T-cell (primary cell): ENCODE results near the gene FHL1. TPM values are rescaled to one million over a fixed set of nuclear protein-coding genes. Genes with fewer than 3 reads are reported as not detected.

ENCODE experiments used
- ATAC-seq, 4 experiments: fragments of 200-7000 bp in 3 of 4; fragments of 150-1000 bp in 1 of 4; cut with Tn5 transposase; replicated peaks in 1 of 4; 1 replicate in 3 of 4; 2 replicates in 1 of 4; pipeline ENCODE4 v1.10.0; 2021; ENCODE audit warnings: moderate library complexity in 3 of 4, mild to moderate bottlenecking in 2 of 4, moderate number of reproducible peaks in 1 of 4
- CTCF ChIA-PET, 2 donors: fragments of 300-600 bp; sonication (Branson Sonifier 250); formaldehyde crosslinking; loops; one replicate each; lab custom pipeline; 2022; ENCODE audit warnings: antibody characterized with exemption in 2 of 2; lab: Charles Lee
- POLR2A ChIA-PET, 2 donors: fragments of 300-600 bp; sonication (Branson Sonifier 250); formaldehyde crosslinking; loops; one replicate each; lab custom pipeline; 2022; ENCODE audit warnings: antibody characterized with exemption in 2 of 2; lab: Charles Lee
- DNase-seq, 35 experiments: peaks; one replicate each; pipeline versions ENCODE4 v3.0.0 to v3.0.0-alpha.2; 2013 to 2023
- H3K27ac ChIP-seq: one replicate; pipeline ENCODE4 v1.5.1; 2013; ENCODE audit warnings: low read length
- H3K27me3 ChIP-seq, 2 experiments: replicated peaks in 1 of 2; 1 replicate in 1 of 2; 2 replicates in 1 of 2; pipeline versions ENCODE4 v1.6.1 to v1.7.0; 2013; ENCODE audit warnings: low read length in 1 of 2, mixed read lengths in 1 of 2; ENCODE audit not compliant: control insufficient read depth in 2 of 2, insufficient read depth in 2 of 2; ENCODE audit errors: extremely low read depth in 1 of 2
- H3K36me3 ChIP-seq, 2 donors: 1 replicate in 1 of 2; 2 replicates in 1 of 2; pipeline versions ENCODE4 v1.6.1 to v1.7.0; 2013; ENCODE audit warnings: low read length in 1 of 2; ENCODE audit not compliant: control insufficient read depth in 2 of 2, insufficient read depth in 1 of 2; ENCODE audit errors: extremely low read depth in 1 of 2
- H3K4me1 ChIP-seq, 2 experiments: 1 replicate in 1 of 2; 2 replicates in 1 of 2; pipeline versions ENCODE4 v1.6.1 to v1.7.0; 2013; ENCODE audit warnings: low read length in 2 of 2, mixed read lengths in 1 of 2; ENCODE audit not compliant: insufficient read depth in 2 of 2, control insufficient read depth in 1 of 2; ENCODE audit errors: extremely low read depth in 1 of 2
- H3K4me3 ChIP-seq, 2 donors: 1 replicate in 1 of 2; 2 replicates in 1 of 2; pipeline versions ENCODE4 v1.5.1 to v1.7.0; 2013; ENCODE audit warnings: mild to moderate bottlenecking in 2 of 2, low read length in 1 of 2, moderate library complexity in 1 of 2; ENCODE audit not compliant: control insufficient read depth in 1 of 2; ENCODE audit errors: extremely low read depth in 1 of 2
- H3K9me3 ChIP-seq: 2 replicates; pipeline ENCODE4 v1.7.0; 2013
- H3K27ac Mint-ChIP-seq, 2 donors: one replicate each; pipeline ENCODE4 v1.8.0; 2020 to 2021; ENCODE audit warnings: mild to moderate bottlenecking in 2 of 2, mixed read lengths in 2 of 2
- H3K27me3 Mint-ChIP-seq, 2 donors: one replicate each; pipeline ENCODE4 v1.8.0; 2021 to 2022; ENCODE audit warnings: mixed read lengths in 2 of 2
- H3K36me3 Mint-ChIP-seq: one replicate; pipeline ENCODE4 v1.8.0; 2021; ENCODE audit warnings: mixed read lengths
- H3K4me1 Mint-ChIP-seq, 3 donors: one replicate each; pipeline ENCODE4 v1.8.0; 2020 to 2022; ENCODE audit warnings: mixed read lengths in 3 of 3, mild to moderate bottlenecking in 1 of 3
- H3K4me3 Mint-ChIP-seq, 3 donors: one replicate each; pipeline ENCODE4 v1.8.0; 2020 to 2022; ENCODE audit warnings: mild to moderate bottlenecking in 3 of 3, mixed read lengths in 3 of 3, moderate library complexity in 3 of 3
- H3K9me3 Mint-ChIP-seq, 3 donors: one replicate each; pipeline ENCODE4 v1.8.0; 2020 to 2022; ENCODE audit warnings: mixed read lengths in 3 of 3
- WGBS: methylation state at CpG from one replicate; pipeline ENCODE4 v1.1.5; 2013; ENCODE audit warnings: missing lambda C conversion rate; ENCODE audit not compliant: insufficient coverage; 5-methylcytosine and 5-hydroxymethylcytosine counted together
- total RNA-seq, 35 experiments: library from RNA in 6 of 35; stranded (reverse) in 6 of 35; fragments of 120-200 nt in 1 of 35; gene quantifications; one replicate each; pipeline versions ENCODE4 v1.2.1 to v1.2.4 and lab custom pipeline; 2013 to 2026

Gene FHL1
- total RNA-seq, 5 donors from 2014 or later (not counting 1 experiment from before 2014, with no cell fraction given), result 14.1 to 32.8 (median 26.0) TPM

GRCh38 chrX:136255541-136255940, 108.2 kb downstream of the FHL1 start:
- Mint-ChIP-seq H3K27me3 (peaks cover 0 to 7% of the 10 kb centered on the region in 2 donors), H3K36me3 (no peaks in the 10 kb centered on the region), H3K4me3 (no peak overlapping the region), H3K9me3 (no peaks in the 10 kb centered on the region), H3K4me1 (peaks cover 13 to 15% (median 13%) of the 10 kb centered on the region in 3 donors), H3K27ac (no peak overlapping the region)
- WGBS, result no CpG with 5 or more reads among the region's 5 CpGs
- Histone ChIP-seq H3K27me3 (no peaks in the 10 kb centered on the region), H3K36me3 (no peaks in the 10 kb centered on the region), H3K27ac (no peak overlapping the region), H3K9me3 (no peaks in the 10 kb centered on the region), H3K4me3 (no peak overlapping the region), H3K4me1 (peaks cover 0 to 10% of the 10 kb centered on the region in 2 experiments)
- ATAC-seq (no peak), DNase-seq (no peak)
- POLR2A ChIA-PET, result no interaction called here
- CTCF ChIA-PET, result no interaction called here

DNA sequence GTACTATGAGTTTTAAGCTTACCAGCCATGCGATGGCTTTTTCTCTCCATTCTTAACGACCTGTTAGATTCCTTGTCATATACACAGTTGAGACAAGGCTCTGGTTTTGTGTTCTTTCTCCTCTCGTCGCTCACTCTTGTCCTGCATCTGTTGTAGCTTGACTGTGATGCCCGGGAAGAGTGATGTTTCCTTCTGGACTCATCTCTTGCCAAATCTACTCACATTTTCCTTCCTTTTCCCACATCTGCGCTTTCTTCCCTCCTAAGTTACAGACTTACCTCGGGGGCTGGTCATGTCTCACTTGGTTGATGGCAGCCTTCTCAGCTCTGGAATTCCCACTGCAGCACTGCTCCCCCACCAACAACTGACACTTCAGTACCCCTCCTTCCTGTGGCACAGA, 108.7 kb downstream of the FHL1 start:
- POLR2A ChIA-PET, result no interaction called here
- no peak overlapping the region for H3K4me3 Mint-ChIP-seq

GRCh38 chrX:136258951-136259350, 111.6 kb downstream of the FHL1 start:
- Mint-ChIP-seq H3K4me1 (peaks cover 6 to 12% (median 10%) of the 10 kb centered on the region in 3 donors), H3K27ac (no peak overlapping the region), H3K4me3 (no peak overlapping the region), H3K27me3 (peaks cover 0 to 7% of the 10 kb centered on the region in 2 donors), H3K9me3 (no peaks in the 10 kb centered on the region), H3K36me3 (no peaks in the 10 kb centered on the region)
- no peak for ATAC-seq
- no peaks in the 10 kb centered on the region for H3K27me3 ChIP-seq
- no peak overlapping the region for H3K4me3 ChIP-seq
- no peak overlapping the region for H3K27ac ChIP-seq
- no peaks in the 10 kb centered on the region for H3K9me3 ChIP-seq
- peaks cover 0 to 4% of the 10 kb centered on the region in 2 experiments for H3K4me1 ChIP-seq
- ChIA-PET POLR2A (no interaction called here), CTCF (interaction anchor here in 1 of 2 donors (1.1 kb wide), 1 partner anchor 10 kb away, joined by 6 read pairs; no protein-coding TSS in a partner anchor)
- no peaks in the 10 kb centered on the region for H3K36me3 ChIP-seq
- no CpG with 5 or more reads among the region's 1 CpG for WGBS
- DNase-seq, result no peak

More for the DNA sequence above, 108.7 kb downstream of the FHL1 start:
- Mint-ChIP-seq H3K4me1 (peaks cover 13 to 15% (median 13%) of the 10 kb centered on the region in 3 donors), H3K36me3 (no peaks in the 10 kb centered on the region), H3K9me3 (no peaks in the 10 kb centered on the region), H3K27me3 (peaks cover 0 to 7% of the 10 kb centered on the region in 2 donors), H3K27ac (no peak overlapping the region)
- Histone ChIP-seq H3K27me3 (no peaks in the 10 kb centered on the region), H3K4me1 (peaks cover 0 to 9% of the 10 kb centered on the region in 2 experiments), H3K36me3 (no peaks in the 10 kb centered on the region), H3K27ac (no peak overlapping the region), H3K9me3 (no peaks in the 10 kb centered on the region), H3K4me3 (no peak overlapping the region)
- ATAC-seq (no peak), DNase-seq (no peak)
- CTCF ChIA-PET, result no interaction called here
- 72% methylated on average over 4 of the region's 7 CpGs for WGBS

GRCh38 chrX:136259543-136259942, 112.2 kb downstream of the FHL1 start:
- H3K27me3 ChIP-seq, result no peaks in the 10 kb centered on the region
- peaks cover 0 to 3% of the 10 kb centered on the region in 2 donors for H3K27me3 Mint-ChIP-seq
- ChIA-PET POLR2A (interaction anchor here in 1 of 2 donors (0.7 kb wide), 1 partner anchor 988 kb away, joined by 4 read pairs; no protein-coding TSS in a partner anchor), CTCF (interaction anchor here in 1 of 2 donors (1.1 kb wide), 1 partner anchor 10 kb away, joined by 6 read pairs; no protein-coding TSS in a partner anchor)
- H3K27ac Mint-ChIP-seq, result peak overlapping the region; percentile 62 to 86
- no peaks in the 10 kb centered on the region for H3K9me3 ChIP-seq
- DNase-seq (peak in 1 of 35 experiments; percentile 20), ATAC-seq (peak in 2 of 4 experiments; percentile 57 to 82)
- no peak overlapping the region for H3K27ac ChIP-seq
- WGBS, result no CpG with 5 or more reads among the region's 4 CpGs
- H3K9me3 Mint-ChIP-seq, result no peaks in the 10 kb centered on the region
- no peak overlapping the region for H3K4me3 ChIP-seq
- no peaks in the 10 kb centered on the region for H3K36me3 ChIP-seq
- H3K4me1 Mint-ChIP-seq, result peaks cover 6 to 12% (median 10%) of the 10 kb centered on the region in 3 donors
- peaks cover 0 to 4% of the 10 kb centered on the region in 2 experiments for H3K4me1 ChIP-seq
- H3K4me3 Mint-ChIP-seq, result no peak overlapping the region
- H3K36me3 Mint-ChIP-seq, result no peaks in the 10 kb centered on the region

GRCh38 chrX:136260776-136261175, 113.4 kb downstream of the FHL1 start:
- Histone ChIP-seq H3K36me3 (no peaks in the 10 kb centered on the region), H3K27me3 (no peaks in the 10 kb centered on the region), H3K4me3 (no peak overlapping the region), H3K27ac (no peak overlapping the region), H3K4me1 (peaks cover 0 to 4% of the 10 kb centered on the region in 2 experiments), H3K9me3 (no peaks in the 10 kb centered on the region)
- POLR2A ChIA-PET, result no interaction called here
- no peak for ATAC-seq
- Mint-ChIP-seq H3K36me3 (no peaks in the 10 kb centered on the region), H3K27me3 (peaks cover 0 to 10% of the 10 kb centered on the region in 2 donors), H3K4me3 (no peak overlapping the region), H3K9me3 (no peaks in the 10 kb centered on the region), H3K27ac (no peak overlapping the region), H3K4me1 (peaks cover 6 to 12% (median 10%) of the 10 kb centered on the region in 3 donors)
- CTCF ChIA-PET, result no interaction called here
- no peak for DNase-seq

Other genes starting within 250 kb of the FHL1 start
- 10 to 100 TPM; 21.1 to 27.7 (median 23.5) TPM for gene MMGT1, start 173.5 kb upstream of the FHL1 start, total RNA-seq
- 10 to 100 TPM; 15.5 to 23.9 (median 17.3) TPM for gene SLC9A6, start 162.1 kb upstream of the FHL1 start, total RNA-seq
- 10 to 100 TPM in 2 of 5 donors, 1 to 10 TPM in 3; 6.5 to 10.5 (median 9.7) TPM for gene MAP7D3, start 103.9 kb downstream of the FHL1 start, total RNA-seq
- not detected for gene ADGRG4, start 153.4 kb downstream of the FHL1 start, total RNA-seq